Gastroesophageal sphincter (tissue), 4 donors: Measurements from ENCODE around the gene CERT1. TPM values are rescaled to one million over a fixed set of nuclear protein-coding genes. Genes with fewer than 3 reads are reported as not detected.

ENCODE experiments used
- ATAC-seq: fragments of 150-250 bp; one replicate; pipeline ENCODE4 v1.9.1; 2016; ENCODE audit warnings: mild to moderate bottlenecking, moderate library complexity
- H3K27ac ChIP-seq, 4 donors: fragments of 200-600 bp; sonication (generic) in 3 of 4; 1 replicate in 3 of 4; 2 replicates in 1 of 4; pipeline ENCODE4 v1.5.1; 2016 to 2019
- H3K27me3 ChIP-seq: fragments of 200-600 bp; sonication (generic); one replicate; pipeline ENCODE4 v1.5.1; 2019
- H3K36me3 ChIP-seq, 2 donors: fragments of 200-600 bp; sonication (generic); one replicate each; pipeline ENCODE4 v1.5.1; 2019; ENCODE audit warnings: control low read depth in 1 of 2
- H3K4me1 ChIP-seq, 3 donors: fragments of 200-600 bp; sonication (generic); 1 replicate in 2 of 3; 2 replicates in 1 of 3; pipeline ENCODE4 v1.5.1; 2016 to 2019; ENCODE audit warnings: control low read depth in 2 of 3
- H3K4me3 ChIP-seq, 2 donors: fragments of 200-600 bp; sonication (generic); one replicate each; pipeline ENCODE4 v1.5.1; 2019; ENCODE audit warnings: mild to moderate bottlenecking in 1 of 2, moderate library complexity in 1 of 2
- H3K9me3 ChIP-seq, 3 donors: fragments of 200-600 bp; sonication (generic); one replicate each; pipeline ENCODE4 v1.5.1; 2017 to 2019; ENCODE audit warnings: control low read depth in 2 of 3
- CTCF ChIP-seq, 4 experiments: fragments of 200-600 bp in 2 of 4; fragments of 450-650 bp in 2 of 4; sonication (generic) in 1 of 4; IDR thresholded peaks; one replicate each; pipeline ENCODE4 v1.5.1; 2017 to 2019; ENCODE audit warnings: antibody characterized with exemption in 4 of 4, mild to moderate bottlenecking in 2 of 4, moderate library complexity in 2 of 4
- EP300 ChIP-seq: sonication (generic); formaldehyde crosslinking; IDR thresholded peaks from one replicate; pipeline ENCODE4 v1.6.1; 2017; ENCODE audit warnings: antibody characterized with exemption, mild to moderate bottlenecking
- POLR2A ChIP-seq, 2 donors: fragments of 450-650 bp; IDR thresholded peaks; one replicate each; pipeline ENCODE4 v1.6.1; 2017; ENCODE audit warnings: antibody characterized with exemption in 2 of 2, mild to moderate bottlenecking in 2 of 2, moderate library complexity in 1 of 2
- POLR2AphosphoS5 ChIP-seq: sonication (generic); formaldehyde crosslinking; IDR thresholded peaks from one replicate; pipeline ENCODE4 v1.6.1; 2017; ENCODE audit warnings: antibody characterized with exemption
- WGBS, 2 donors: methylation state at CpG; one replicate each; pipeline ENCODE4 v1.1.5; 2018; ENCODE audit warnings: low coverage in 1 of 2; 5-methylcytosine and 5-hydroxymethylcytosine counted together
- total RNA-seq, 4 donors: library from RNA; depleted of rRNA; stranded (reverse); fragments of >200 nt; gene quantifications; one replicate each; pipeline ENCODE4 v1.1.0, GENCODE V29; 2016

Gene CERT1
- total RNA-seq, 4 donors from 2014 or later: 23.4 to 46.5 (median 36.6) TPM

DNA sequence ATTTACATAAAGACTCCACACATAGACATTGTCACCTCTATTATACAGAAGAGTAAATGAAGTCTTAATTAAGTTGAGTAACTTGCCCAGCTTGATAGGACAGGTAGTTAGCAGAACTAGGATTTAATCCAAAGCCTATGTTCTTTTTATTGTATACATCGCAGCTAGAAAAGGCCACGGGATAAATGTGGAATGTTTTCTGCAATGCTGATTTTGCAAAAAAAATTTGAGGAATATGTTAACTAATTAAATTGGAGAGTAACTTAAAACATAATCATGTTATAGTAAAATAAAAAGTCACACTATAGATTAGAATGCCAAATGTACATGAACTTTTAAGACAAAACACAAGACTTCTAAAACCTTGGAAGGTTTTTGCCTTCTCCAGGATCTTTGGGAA, 41.3 kb upstream of the CERT1 start:
- Histone ChIP-seq H3K27me3 (no peaks in the 10 kb centered on the region), H3K4me3 (no peak overlapping the region), H3K9me3 (no peaks in the 10 kb centered on the region), H3K36me3 (peaks cover 0 to 50% of the 10 kb centered on the region in 2 donors), H3K27ac (no peak overlapping the region), H3K4me1 (no peaks in the 10 kb centered on the region)
- no peak for ATAC-seq
- 93 to 100% methylated on average over 2 of the region's 2 CpGs for WGBS, 2 donors
- TF ChIP-seq POLR2A (IDR thresholded peaks at IDR 0.05): no peak
- TF ChIP-seq POLR2AphosphoS5: no peak
- TF ChIP-seq EP300: no peak
- no peak for TF ChIP-seq CTCF (IDR thresholded peaks at IDR 0.05)

DNA sequence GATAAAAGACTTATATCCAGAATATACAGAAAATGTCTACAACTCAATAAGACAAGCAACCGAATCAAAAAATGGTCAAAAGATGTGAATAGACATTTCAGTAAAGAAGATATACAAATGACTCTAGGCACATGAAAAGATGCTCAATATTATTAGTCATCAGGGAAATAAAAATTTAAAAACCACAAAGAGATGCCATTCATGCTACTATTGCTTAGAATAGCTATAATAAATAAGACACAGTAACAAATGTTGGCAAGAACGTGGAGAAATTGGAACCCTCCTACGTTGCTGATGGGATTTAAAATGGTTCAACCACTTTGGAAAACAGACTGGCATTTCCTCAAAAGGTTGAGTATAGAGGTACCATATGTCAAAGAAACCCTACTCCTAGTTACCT, 40.0 kb upstream of the CERT1 start:
- no peak overlapping the region for H3K27ac ChIP-seq
- H3K4me3 ChIP-seq: no peak overlapping the region
- no peak for ATAC-seq
- TF ChIP-seq CTCF (IDR thresholded peaks at IDR 0.05): no peak
- no peak for TF ChIP-seq POLR2AphosphoS5
- no peak for TF ChIP-seq POLR2A (IDR thresholded peaks at IDR 0.05)
- TF ChIP-seq EP300: no peak
- H3K36me3 ChIP-seq: peaks cover 0 to 37% of the 10 kb centered on the region in 2 donors
- no peaks in the 10 kb centered on the region for H3K4me1 ChIP-seq
- H3K9me3 ChIP-seq: no peaks in the 10 kb centered on the region
- WGBS, 2 donors: 84 to 92% methylated on average over 3 of the region's 3 CpGs
- H3K27me3 ChIP-seq: no peaks in the 10 kb centered on the region

DNA sequence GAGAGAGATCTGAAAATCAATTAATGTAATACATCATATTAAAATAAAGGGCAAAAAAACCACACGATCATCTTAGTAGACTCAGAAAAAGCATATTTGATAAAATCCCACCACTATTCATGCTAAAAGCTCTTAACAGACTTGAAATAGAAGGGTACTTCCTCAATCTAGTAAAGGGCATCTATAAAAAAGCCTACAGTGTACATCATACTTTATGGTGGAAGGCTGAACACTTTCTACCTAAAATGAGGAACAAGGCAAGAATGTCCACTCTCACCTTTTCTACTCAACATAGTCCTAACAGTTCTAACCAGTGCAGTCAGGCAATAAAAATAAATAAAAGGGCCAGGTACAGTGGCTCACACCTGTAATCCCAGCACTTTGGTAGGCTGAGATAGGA, 39.2 kb upstream of the CERT1 start:
- Histone ChIP-seq H3K27ac (no peak overlapping the region), H3K4me1 (no peaks in the 10 kb centered on the region), H3K36me3 (peaks cover 0 to 30% of the 10 kb centered on the region in 2 donors), H3K4me3 (no peak overlapping the region), H3K9me3 (no peaks in the 10 kb centered on the region), H3K27me3 (no peaks in the 10 kb centered on the region)
- WGBS, 2 donors: 100% methylated on average over 1 of the region's 1 CpG
- ATAC-seq: no peak
- TF ChIP-seq POLR2AphosphoS5: no peak
- TF ChIP-seq CTCF (IDR thresholded peaks at IDR 0.05): no peak
- TF ChIP-seq POLR2A (IDR thresholded peaks at IDR 0.05): no peak
- no peak for TF ChIP-seq EP300

DNA sequence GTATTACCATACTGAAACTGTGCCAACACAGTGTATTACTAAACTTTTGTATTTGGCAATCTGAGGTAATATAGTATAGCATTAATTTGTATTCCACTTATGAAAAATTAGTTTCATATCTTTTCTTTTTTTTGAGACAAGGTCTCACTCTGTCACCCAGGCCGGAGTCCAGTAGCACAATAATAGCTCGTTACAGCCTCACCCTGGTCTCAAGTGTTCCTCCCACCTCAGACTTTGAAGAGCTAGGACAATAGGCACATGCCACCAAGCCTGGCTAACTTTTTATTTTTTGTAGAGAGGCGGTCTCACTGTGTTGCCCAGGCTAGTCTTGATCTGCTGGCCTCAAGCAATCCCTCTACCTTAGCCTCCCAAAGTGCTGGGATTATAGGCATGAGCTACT, 36.4 kb upstream of the CERT1 start:
- Histone ChIP-seq H3K27ac (no peak overlapping the region), H3K36me3 (peaks cover 0 to 13% of the 10 kb centered on the region in 2 donors), H3K9me3 (no peaks in the 10 kb centered on the region), H3K27me3 (no peaks in the 10 kb centered on the region), H3K4me3 (no peak overlapping the region), H3K4me1 (no peaks in the 10 kb centered on the region)
- ATAC-seq: no peak
- WGBS, 2 donors: 89 to 93% methylated on average over 3 of the region's 3 CpGs
- TF ChIP-seq POLR2AphosphoS5: no peak
- no peak for TF ChIP-seq EP300
- TF ChIP-seq CTCF (IDR thresholded peaks at IDR 0.05): no peak
- TF ChIP-seq POLR2A (IDR thresholded peaks at IDR 0.05): no peak

DNA sequence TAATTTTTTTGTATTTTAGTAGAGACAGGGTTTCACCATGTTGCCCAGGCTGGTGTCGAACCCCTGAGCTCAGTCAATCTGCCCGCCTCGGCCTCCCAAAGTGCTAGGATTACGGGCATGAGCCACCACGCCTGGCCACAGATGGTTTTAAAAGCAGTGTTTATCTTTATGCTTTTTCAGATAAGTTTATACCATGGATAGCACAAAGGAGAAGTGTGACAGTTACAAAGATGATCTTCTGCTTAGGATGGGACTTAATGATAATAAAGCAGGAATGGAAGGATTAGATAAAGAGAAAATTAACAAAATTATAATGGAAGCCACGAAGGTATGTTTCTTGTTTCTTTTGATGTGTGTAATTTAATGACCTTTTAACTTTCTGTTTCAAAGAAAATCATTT, 35.4 kb upstream of the CERT1 start:
- H3K9me3 ChIP-seq: no peaks in the 10 kb centered on the region
- no peaks in the 10 kb centered on the region for H3K27me3 ChIP-seq
- no peak overlapping the region for H3K4me3 ChIP-seq
- WGBS, 2 donors: 79 to 96% methylated on average over 4 to 6 of the region's 6 CpGs
- H3K36me3 ChIP-seq: peaks cover 0 to 6% of the 10 kb centered on the region in 2 donors
- no peaks in the 10 kb centered on the region for H3K4me1 ChIP-seq
- ATAC-seq: no peak
- no peak overlapping the region for H3K27ac ChIP-seq
- TF ChIP-seq POLR2A (IDR thresholded peaks at IDR 0.05) (no peak), EP300 (no peak), CTCF (IDR thresholded peaks at IDR 0.05) (no peak), POLR2AphosphoS5 (no peak)
